HG03280 (cell line): ENCODE results near the gene PCF11.
A peak's percentile ranks its signal among the peaks of the same experiment; 100 is the strongest.
"Not testable (repeated sequence)": the region's sequence is repeated elsewhere in the genome, so short reads cannot be mapped to it uniquely, and the experiment has no call there.

Source experiments
- ATAC-seq: cut with Tn5 transposase; IDR thresholded peaks from one replicate; pipeline ENCODE4 v1.9.1; 2021; ENCODE audit warnings: mild to moderate bottlenecking, moderate library complexity; ENCODE audit not compliant: unreplicated experiment

Gene PCF11

GRCh38 chr11:83156996-83157593 lies at the start of gene PCF11:
TSS of gene PCF11 (plus strand) at chr11:83157131. CDS start at chr11:83157440, 309 bp downstream.
- ATAC-seq, result peak; percentile 1

GRCh38 chr11:83112886-83113285 lies 44.0 kb upstream of the PCF11 start:
- no peak for ATAC-seq

- no peak for ATAC-seq
These were observed 41.9 kb upstream of the PCF11 start for GRCh38 chr11:83115026-83115425.

- no peak for ATAC-seq
These were observed 41.4 kb upstream of the PCF11 start for GRCh38 chr11:83115551-83115950.

GRCh38 chr11:83116015-83116641 lies 40.8 kb upstream of the PCF11 start:
- no peak for ATAC-seq

GRCh38 chr11:83118814-83119213 lies 38.1 kb upstream of the PCF11 start:
- ATAC-seq, result no peak

- ATAC-seq, result no peak
These were observed 37.7 kb upstream of the PCF11 start for GRCh38 chr11:83119216-83119615.

GRCh38 chr11:83120327-83120726 lies 36.6 kb upstream of the PCF11 start:
- no peak for ATAC-seq

GRCh38 chr11:83122050-83122449 lies 34.9 kb upstream of the PCF11 start:
- ATAC-seq, result no peak

- no peak for ATAC-seq
These were observed 34.2 kb upstream of the PCF11 start for GRCh38 chr11:83122766-83123165.

- ATAC-seq, result no peak
These were observed 32.1 kb upstream of the PCF11 start for GRCh38 chr11:83124636-83125424.

- no peak for ATAC-seq
These were observed 31.4 kb upstream of the PCF11 start for GRCh38 chr11:83125577-83125976.

GRCh38 chr11:83127310-83127637 lies 29.7 kb upstream of the PCF11 start:
- ATAC-seq, result no peak

GRCh38 chr11:83132191-83132590 lies 24.7 kb upstream of the PCF11 start:
- ATAC-seq, result no peak

- not testable (repeated sequence) for ATAC-seq
These were observed 23.7 kb upstream of the PCF11 start for GRCh38 chr11:83133266-83133665.

GRCh38 chr11:83139310-83139709 lies 17.6 kb upstream of the PCF11 start:
- ATAC-seq, result no peak

- peak; percentile 80 for ATAC-seq
These were observed 16.1 kb upstream of the PCF11 start for GRCh38 chr11:83140691-83141455.

GRCh38 chr11:83147895-83148294 lies 9.0 kb upstream of the PCF11 start:
- no peak for ATAC-seq

GRCh38 chr11:83150450-83150849 lies 6.5 kb upstream of the PCF11 start:
- ATAC-seq, result no peak

- no peak for ATAC-seq
These were observed 5.5 kb upstream of the PCF11 start for GRCh38 chr11:83151274-83151977.

GRCh38 chr11:83152264-83152663 lies 4.7 kb upstream of the PCF11 start:
- ATAC-seq, result no peak
